Neural cell (in vitro differentiated cells): ENCODE measurements around the gene EHD4. TPM values are rescaled to one million over a fixed set of nuclear protein-coding genes. Genes with fewer than 3 reads are reported as not detected.

ENCODE experiments used
- H2AFZ ChIP-seq: fragments of 200-600, 300-800 bp; sonication (generic), shearing (Covaris generic); 2 replicates; pipeline ENCODE4 v1.6.0; 2014; ENCODE audit warnings: low read depth, mild to moderate bottlenecking, antibody characterized with exemption, low read length, moderate library complexity
- H3F3A ChIP-seq: fragments of 200-600 bp; shearing (Covaris generic); 2 replicates; pipeline ENCODE4 v1.6.1; 2016; ENCODE audit warnings: mild to moderate bottlenecking, moderate library complexity, mixed read lengths, antibody characterized with exemption, low read length; ENCODE audit not compliant: insufficient read depth, poor library complexity, severe bottlenecking
- H3K27ac ChIP-seq: fragments of 200-600, 300-800 bp; sonication (generic), shearing (Covaris generic); 2 replicates; pipeline ENCODE4 v1.5.1; 2014; ENCODE audit warnings: mild to moderate bottlenecking, low read length, moderate library complexity
- H3K27me3 ChIP-seq: fragments of 300-800, 200-600 bp; sonication (generic), shearing (Covaris generic); 2 replicates; pipeline ENCODE4 v1.6.0; 2014; ENCODE audit warnings: mild to moderate bottlenecking, low read depth, low read length, moderate library complexity; ENCODE audit not compliant: insufficient read depth
- H3K36me3 ChIP-seq: fragments of 300-800, 200-600 bp; sonication (generic), shearing (Covaris generic); 2 replicates; pipeline ENCODE4 v1.5.1; 2014; ENCODE audit warnings: mild to moderate bottlenecking, antibody characterized with exemption, low read length, moderate library complexity; ENCODE audit not compliant: insufficient read depth
- H3K4me2 ChIP-seq: fragments of 300-800, 200-600 bp; sonication (generic), shearing (Covaris generic); 2 replicates; pipeline ENCODE4 v1.6.0; 2014; ENCODE audit warnings: mild to moderate bottlenecking, low read length
- H3K4me3 ChIP-seq: fragments of 300-800, 200-600 bp; sonication (generic), shearing (Covaris generic); 2 replicates; pipeline ENCODE4 v1.5.1; 2014; ENCODE audit warnings: mild to moderate bottlenecking, low read length, moderate library complexity
- H3K79me2 ChIP-seq: fragments of 200-600 bp; shearing (Covaris generic); replicated peaks from 2 replicates; pipeline ENCODE4 v1.6.0; 2014; ENCODE audit warnings: mild to moderate bottlenecking, low read length, moderate library complexity; ENCODE audit not compliant: insufficient read depth
- H3K9ac ChIP-seq: fragments of 300-800, 200-600 bp; sonication (generic), shearing (Covaris generic); 2 replicates; pipeline ENCODE4 v1.6.1; 2016; ENCODE audit warnings: mild to moderate bottlenecking, low read length, mixed read lengths
- H3K9me2 ChIP-seq: fragments of 200-600 bp; shearing (Covaris generic); 2 replicates; pipeline ENCODE4 v1.6.1; 2016; ENCODE audit warnings: mild to moderate bottlenecking, low read length, mixed read lengths; ENCODE audit not compliant: insufficient read depth
- H3K9me3 ChIP-seq: fragments of 200-600, 300-800 bp; sonication (generic), shearing (Covaris generic); 2 replicates; pipeline ENCODE4 v1.6.1; 2016; ENCODE audit warnings: mild to moderate bottlenecking, mixed run types, low read length, moderate library complexity, mixed read lengths
- H4K20me1 ChIP-seq: fragments of 200-600 bp; shearing (Covaris generic); 2 replicates; pipeline ENCODE4 v1.6.1; 2016; ENCODE audit warnings: mild to moderate bottlenecking, mixed run types; ENCODE audit not compliant: insufficient read depth
- CTCF ChIP-seq: fragments of 450-650 bp; IDR thresholded peaks from 2 replicates; pipeline ENCODE4 v1.5.1; 2014; ENCODE audit warnings: antibody characterized with exemption, mild to moderate bottlenecking, moderate library complexity; ENCODE audit not compliant: poor library complexity, severe bottlenecking
- EP300 ChIP-seq: fragments of 450-650 bp; conservative IDR thresholded peaks from 2 replicates; pipeline ENCODE4 v1.6.1; 2014; ENCODE audit warnings: antibody characterized with exemption, mild to moderate bottlenecking, moderate library complexity; ENCODE audit not compliant: poor library complexity, severe bottlenecking
- EZH2 ChIP-seq: fragments of 200-600, 300-800 bp; shearing (Covaris generic), sonication (generic); IDR thresholded peaks from 2 replicates; pipeline ENCODE4 v1.6.1; 2014; ENCODE audit warnings: antibody characterized with exemption, low read length, borderline replicate concordance, mild to moderate bottlenecking; ENCODE audit not compliant: insufficient read depth, poor library complexity, severe bottlenecking
- MXI1 ChIP-seq: fragments of 450-650 bp; conservative IDR thresholded peaks from 2 replicates; pipeline ENCODE4 v1.6.1; 2014; ENCODE audit warnings: antibody characterized with exemption, mild to moderate bottlenecking; ENCODE audit not compliant: poor library complexity, severe bottlenecking
- POLR2AphosphoS5 ChIP-seq: IDR thresholded peaks from 2 replicates; pipeline ENCODE4 v1.6.1; 2012
- RAD21 ChIP-seq: fragments of 450-650 bp; conservative IDR thresholded peaks from 2 replicates; pipeline ENCODE4 v1.6.1; 2014; ENCODE audit warnings: antibody characterized with exemption, mild to moderate bottlenecking, moderate library complexity
- REST ChIP-seq: IDR thresholded peaks from 2 replicates; pipeline ENCODE4 v1.6.1; 2012; ENCODE audit warnings: borderline replicate concordance
- SMC3 ChIP-seq: fragments of 450-650 bp; conservative IDR thresholded peaks from 2 replicates; pipeline ENCODE4 v1.6.1; 2014; ENCODE audit warnings: antibody characterized with exemption, mild to moderate bottlenecking, moderate library complexity; ENCODE audit not compliant: poor library complexity
- TAF1 ChIP-seq: IDR thresholded peaks from 2 replicates; pipeline ENCODE4 v1.6.1; 2012; ENCODE audit warnings: low read depth
- polyA plus RNA-seq: library from polyadenylated mRNA; depleted of rRNA; stranded (reverse); fragments of >200 nt; gene quantifications from 2 replicates; pipeline ENCODE4 v1.2.3, GENCODE V29; 2014

The EHD4 gene
- polyA plus RNA-seq, 1 donor from 2014 or later, result 0.09 TPM

GRCh38 chr15:41915255-41915994 lies 56.9 kb downstream of the EHD4 start:
- Histone ChIP-seq H3K9ac (no peak overlapping the region), H3F3A (no peaks in the 10 kb centered on the region), H3K9me2 (no peaks in the 10 kb centered on the region), H3K79me2 (no peaks in the 10 kb centered on the region), H3K36me3 (no peaks in the 10 kb centered on the region), H2AFZ (no peak overlapping the region), H3K27me3 (no peaks in the 10 kb centered on the region), H3K27ac (no peak overlapping the region), H3K4me3 (no peak overlapping the region), H4K20me1 (no peaks in the 10 kb centered on the region), H3K4me2 (no peak overlapping the region), H3K9me3 (no peaks in the 10 kb centered on the region)
- TF ChIP-seq RAD21 (no peak), TAF1 (no peak), EP300 (no peak), POLR2AphosphoS5 (no peak), MXI1 (no peak), SMC3 (no peak), CTCF (no peak), REST (no peak), EZH2 (no peak)

- Histone ChIP-seq H3K9me2 (no peaks in the 10 kb centered on the region), H3K36me3 (no peaks in the 10 kb centered on the region), H3K9ac (no peak overlapping the region), H3K9me3 (no peaks in the 10 kb centered on the region), H3F3A (no peaks in the 10 kb centered on the region), H3K4me3 (no peak overlapping the region), H3K79me2 (no peaks in the 10 kb centered on the region), H2AFZ (no peak overlapping the region), H3K27me3 (no peaks in the 10 kb centered on the region), H3K27ac (no peak overlapping the region), H3K4me2 (no peak overlapping the region), H4K20me1 (no peaks in the 10 kb centered on the region)
- TF ChIP-seq POLR2AphosphoS5, result no peak
- TF ChIP-seq RAD21, result no peak
- TF ChIP-seq EZH2, result no peak
- TF ChIP-seq REST, result no peak
- no peak for TF ChIP-seq TAF1
- no peak for TF ChIP-seq SMC3
These were observed 57.9 kb downstream of the EHD4 start for GRCh38 chr15:41914411-41914810.
